Gastrocnemius medialis (tissue), 4 donors: Measurements from ENCODE around the gene GOLGA6L7.

Experiments used
- POLR2A ChIP-seq, 2 donors: fragments of 450-650 bp; IDR thresholded peaks; one replicate each; pipeline ENCODE4 v1.6.1; 2017; ENCODE audit warnings: antibody characterized with exemption in 2 of 2, mild to moderate bottlenecking in 2 of 2, moderate library complexity in 2 of 2
- TF ChIP-seq, protein P1 (sequence below), 5 experiments: fragments of 450-650 bp in 3 of 5; fragments of 200-600 bp in 2 of 5; sonication (generic) in 2 of 5; IDR thresholded peaks in 4 of 5; conservative IDR thresholded peaks in 1 of 5; 1 replicate in 4 of 5; 2 replicates in 1 of 5; pipeline ENCODE4 v1.5.1; 2016 to 2019; ENCODE audit warnings: antibody characterized with exemption in 5 of 5, mild to moderate bottlenecking in 3 of 5, moderate library complexity in 3 of 5

DNA sequence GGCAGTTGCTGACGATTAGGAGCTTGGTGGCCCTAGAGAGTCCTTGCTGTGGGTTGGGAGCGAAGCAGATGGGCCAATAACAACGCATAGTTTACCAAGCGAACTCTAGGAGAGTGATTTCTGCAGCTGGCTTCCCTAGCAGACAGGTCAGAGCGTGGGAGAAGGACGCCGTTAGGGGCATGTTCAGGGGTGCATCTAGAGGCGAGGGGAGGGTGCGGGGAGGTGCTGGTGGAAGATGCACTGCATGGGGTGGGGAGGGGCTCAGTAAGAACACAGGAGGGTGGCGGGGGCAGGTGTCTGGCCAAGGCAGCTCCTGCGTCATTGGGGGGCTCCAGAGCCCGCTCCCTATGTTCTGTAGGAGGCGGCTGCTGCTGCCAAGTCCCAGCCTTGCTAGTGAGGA lies 46.2 kb upstream of the GOLGA6L7 start:
- TF ChIP-seq, protein P1, sequence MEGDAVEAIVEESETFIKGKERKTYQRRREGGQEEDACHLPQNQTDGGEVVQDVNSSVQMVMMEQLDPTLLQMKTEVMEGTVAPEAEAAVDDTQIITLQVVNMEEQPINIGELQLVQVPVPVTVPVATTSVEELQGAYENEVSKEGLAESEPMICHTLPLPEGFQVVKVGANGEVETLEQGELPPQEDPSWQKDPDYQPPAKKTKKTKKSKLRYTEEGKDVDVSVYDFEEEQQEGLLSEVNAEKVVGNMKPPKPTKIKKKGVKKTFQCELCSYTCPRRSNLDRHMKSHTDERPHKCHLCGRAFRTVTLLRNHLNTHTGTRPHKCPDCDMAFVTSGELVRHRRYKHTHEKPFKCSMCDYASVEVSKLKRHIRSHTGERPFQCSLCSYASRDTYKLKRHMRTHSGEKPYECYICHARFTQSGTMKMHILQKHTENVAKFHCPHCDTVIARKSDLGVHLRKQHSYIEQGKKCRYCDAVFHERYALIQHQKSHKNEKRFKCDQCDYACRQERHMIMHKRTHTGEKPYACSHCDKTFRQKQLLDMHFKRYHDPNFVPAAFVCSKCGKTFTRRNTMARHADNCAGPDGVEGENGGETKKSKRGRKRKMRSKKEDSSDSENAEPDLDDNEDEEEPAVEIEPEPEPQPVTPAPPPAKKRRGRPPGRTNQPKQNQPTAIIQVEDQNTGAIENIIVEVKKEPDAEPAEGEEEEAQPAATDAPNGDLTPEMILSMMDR (IDR thresholded peaks at IDR 0.05 in 4 of 5, conservative IDR thresholded peaks at IDR 0.05 in 1 of 5) = no peak
- no peak for TF ChIP-seq POLR2A (IDR thresholded peaks at IDR 0.05)
